ENCODE measurements around the gene HTR4. TPM values are rescaled to one million over a fixed set of nuclear protein-coding genes. Genes with fewer than 3 reads are reported as not detected.
A peak's percentile ranks its signal among the peaks of the same experiment; 100 is the strongest.

HTR4 gene
- polyA plus RNA-seq, 3 donors, result not detected

GRCh38 chr5:148465381-148466235 is 188.7 kb downstream of the HTR4 start:
- peak; percentile 26 to 48 (median 29) for DNase-seq
- intact Hi-C loops (cut with micrococcal nuclease), result no loop called here
- Histone ChIP-seq H4K20me1 (ENCODE audit: insufficient read depth, low read length) (no peaks in the 10 kb centered on the region), H2AFZ (ENCODE audit: insufficient read depth, low read depth, low read length, poor library complexity, severe bottlenecking) (peak overlapping the region; percentile 58), H3K9ac (ENCODE audit: insufficient read depth, low read length, poor library complexity, severe bottlenecking) (no peak overlapping the region), H3K4me1 (ENCODE audit: control insufficient read depth in 1 of 2, insufficient read depth in 2 of 2, low read length in 2 of 2) (peaks cover 16 to 20% of the 10 kb centered on the region in 2 donors), H3K27me3 (ENCODE audit: control insufficient read depth in 2 of 2, insufficient read depth in 2 of 2, low read length in 2 of 2) (no peaks in the 10 kb centered on the region), H3K27ac (ENCODE audit: low read depth in 1 of 2, low read length in 2 of 2) (peak overlapping the region in 1 of 2 donors; percentile 57), H3K4me2 (replicated peaks; ENCODE audit: extremely low read depth, low read length, poor library complexity, severe bottlenecking) (peak overlapping the region; percentile 64), H3K9me3 (replicated peaks in 1 of 2; ENCODE audit: control insufficient read depth in 1 of 2, insufficient read depth in 1 of 2, low read length in 2 of 2) (no peaks in the 10 kb centered on the region), H3K36me3 (replicated peaks in 1 of 2; ENCODE audit: control insufficient read depth in 1 of 2, insufficient read depth in 2 of 2, low read length in 2 of 2) (no peaks in the 10 kb centered on the region), H3K4me3 (replicated peaks in 1 of 3; ENCODE audit: low read depth in 2 of 3, low read length in 3 of 3) (peak overlapping the region in 1 of 3 experiments; percentile 46), H3K79me2 (ENCODE audit: insufficient read depth, low read length) (no peaks in the 10 kb centered on the region)
- peak overlapping the region; percentile 7 to 75 (median 28) for H3K27ac Mint-ChIP-seq
- no peaks in the 10 kb centered on the region for H3K36me3 Mint-ChIP-seq
- no CpG with 5 or more reads among the region's 4 CpGs for WGBS (ENCODE audit: insufficient coverage)
- TF ChIP-seq CTCF (IDR thresholded peaks at IDR 0.05), result no peak
- peak overlapping the region; percentile 58 to 89 for H3K4me3 Mint-ChIP-seq
- peaks cover 22% of the 10 kb centered on the region for H3K4me1 Mint-ChIP-seq
- peaks cover 0 to 12% (median 3%) of the 10 kb centered on the region in 7 donors for H3K9me3 Mint-ChIP-seq
- peaks cover 0 to 2% (median 0%) of the 10 kb centered on the region in 3 donors for H3K27me3 Mint-ChIP-seq (ENCODE audit: low read depth in 3 of 3)

GRCh38 chr5:148459669-148460068 is 194.7 kb downstream of the HTR4 start:
- Histone ChIP-seq H3K27me3 (ENCODE audit: control insufficient read depth in 2 of 2, insufficient read depth in 2 of 2, low read length in 2 of 2) (no peaks in the 10 kb centered on the region), H3K79me2 (ENCODE audit: insufficient read depth, low read length) (no peaks in the 10 kb centered on the region), H4K20me1 (ENCODE audit: insufficient read depth, low read length) (no peaks in the 10 kb centered on the region), H3K4me3 (replicated peaks in 1 of 3; ENCODE audit: low read depth in 2 of 3, low read length in 3 of 3) (no peak overlapping the region), H3K9ac (ENCODE audit: insufficient read depth, low read length, poor library complexity, severe bottlenecking) (no peak overlapping the region), H3K9me3 (replicated peaks in 1 of 2; ENCODE audit: control insufficient read depth in 1 of 2, insufficient read depth in 1 of 2, low read length in 2 of 2) (no peaks in the 10 kb centered on the region), H3K4me1 (ENCODE audit: control insufficient read depth in 1 of 2, insufficient read depth in 2 of 2, low read length in 2 of 2) (no peaks in the 10 kb centered on the region), H3K36me3 (replicated peaks in 1 of 2; ENCODE audit: control insufficient read depth in 1 of 2, insufficient read depth in 2 of 2, low read length in 2 of 2) (no peaks in the 10 kb centered on the region), H3K27ac (ENCODE audit: low read depth in 1 of 2, low read length in 2 of 2) (no peak overlapping the region), H2AFZ (ENCODE audit: insufficient read depth, low read depth, low read length, poor library complexity, severe bottlenecking) (no peak overlapping the region), H3K4me2 (replicated peaks; ENCODE audit: extremely low read depth, low read length, poor library complexity, severe bottlenecking) (no peak overlapping the region)
- Mint-ChIP-seq H3K4me3 (no peak overlapping the region), H3K27ac (no peak overlapping the region), H3K36me3 (no peaks in the 10 kb centered on the region), H3K4me1 (no peaks in the 10 kb centered on the region), H3K27me3 (ENCODE audit: low read depth in 3 of 3) (peaks cover 0 to 2% (median 0%) of the 10 kb centered on the region in 3 donors), H3K9me3 (no peaks in the 10 kb centered on the region)
- 100% methylated on average over 1 of the region's 1 CpG for WGBS (ENCODE audit: insufficient coverage)
- intact Hi-C loops (cut with micrococcal nuclease), result no loop called here
- TF ChIP-seq CTCF (IDR thresholded peaks at IDR 0.05), result no peak
- DNase-seq, result no peak
